ENCODE measurements around the gene MDK.

GRCh38 chr11:46363455-46364005, 17.9 kb upstream of the MDK start:
- TF ChIP-seq RFX5 (IDR thresholded peaks at IDR 0.05; ENCODE audit: low read depth, low read length) (no peak), ZNF737 (CRISPR knock-in tag; IDR thresholded peaks at IDR 0.05; ENCODE audit: borderline replicate concordance) (no peak), JUNB (CRISPR knock-in tag; IDR thresholded peaks at IDR 0.05; ENCODE audit: borderline replicate concordance) (no peak), ZNF24 (IDR thresholded peaks at IDR 0.05) (no peak), POLR2AphosphoS5 (IDR thresholded peaks at IDR 0.05; ENCODE audit: low read depth, low read length) (no peak), KDM4B (CRISPR knock-in tag; IDR thresholded peaks at IDR 0.05) (no peak), MED8 (CRISPR knock-in tag; IDR thresholded peaks at IDR 0.05; ENCODE audit: insufficient replicate concordance) (no peak), TP53 (CRISPR knock-in tag; conservative IDR thresholded peaks at IDR 0.05) (no peak), NFE2L2 (IDR thresholded peaks at IDR 0.05; ENCODE audit: low read length) (no peak), FOSL1 (CRISPR knock-in tag; IDR thresholded peaks at IDR 0.05; ENCODE audit: borderline replicate concordance) (no peak)
- TF ChIP-seq, protein P1, sequence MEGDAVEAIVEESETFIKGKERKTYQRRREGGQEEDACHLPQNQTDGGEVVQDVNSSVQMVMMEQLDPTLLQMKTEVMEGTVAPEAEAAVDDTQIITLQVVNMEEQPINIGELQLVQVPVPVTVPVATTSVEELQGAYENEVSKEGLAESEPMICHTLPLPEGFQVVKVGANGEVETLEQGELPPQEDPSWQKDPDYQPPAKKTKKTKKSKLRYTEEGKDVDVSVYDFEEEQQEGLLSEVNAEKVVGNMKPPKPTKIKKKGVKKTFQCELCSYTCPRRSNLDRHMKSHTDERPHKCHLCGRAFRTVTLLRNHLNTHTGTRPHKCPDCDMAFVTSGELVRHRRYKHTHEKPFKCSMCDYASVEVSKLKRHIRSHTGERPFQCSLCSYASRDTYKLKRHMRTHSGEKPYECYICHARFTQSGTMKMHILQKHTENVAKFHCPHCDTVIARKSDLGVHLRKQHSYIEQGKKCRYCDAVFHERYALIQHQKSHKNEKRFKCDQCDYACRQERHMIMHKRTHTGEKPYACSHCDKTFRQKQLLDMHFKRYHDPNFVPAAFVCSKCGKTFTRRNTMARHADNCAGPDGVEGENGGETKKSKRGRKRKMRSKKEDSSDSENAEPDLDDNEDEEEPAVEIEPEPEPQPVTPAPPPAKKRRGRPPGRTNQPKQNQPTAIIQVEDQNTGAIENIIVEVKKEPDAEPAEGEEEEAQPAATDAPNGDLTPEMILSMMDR (CRISPR knock-in tag; IDR thresholded peaks at IDR 0.05), result no peak
- TF ChIP-seq, protein P2, sequence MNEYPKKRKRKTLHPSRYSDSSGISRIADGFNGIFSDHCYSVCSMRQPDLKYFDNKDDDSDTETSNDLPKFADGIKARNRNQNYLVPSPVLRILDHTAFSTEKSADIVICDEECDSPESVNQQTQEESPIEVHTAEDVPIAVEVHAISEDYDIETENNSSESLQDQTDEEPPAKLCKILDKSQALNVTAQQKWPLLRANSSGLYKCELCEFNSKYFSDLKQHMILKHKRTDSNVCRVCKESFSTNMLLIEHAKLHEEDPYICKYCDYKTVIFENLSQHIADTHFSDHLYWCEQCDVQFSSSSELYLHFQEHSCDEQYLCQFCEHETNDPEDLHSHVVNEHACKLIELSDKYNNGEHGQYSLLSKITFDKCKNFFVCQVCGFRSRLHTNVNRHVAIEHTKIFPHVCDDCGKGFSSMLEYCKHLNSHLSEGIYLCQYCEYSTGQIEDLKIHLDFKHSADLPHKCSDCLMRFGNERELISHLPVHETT (CRISPR knock-in tag; conservative IDR thresholded peaks at IDR 0.05), result no peak

Measured in HepG2 (cell line).